SK-N-DZ (cell line): ENCODE data around the gene NUP62. TPM values are rescaled to one million over a fixed set of nuclear protein-coding genes. Genes with fewer than 3 reads are reported as not detected.
"Not testable (repeated sequence)": the region's sequence is repeated elsewhere in the genome, so short reads cannot be mapped to it uniquely, and the experiment has no call there.

Experiments used
- DNase-seq: peaks from one replicate; pipeline ENCODE4 v3.0.0-alpha.2; 2015; ENCODE audit warnings: low spot score
- polyA plus RNA-seq, 2 experiments: library from polyadenylated mRNA; depleted of rRNA; stranded (reverse); fragments of >200 nt; gene quantifications; 2 replicates each; pipeline ENCODE4 v1.2.3, GENCODE V29; 2014

NUP62 gene, protein sequence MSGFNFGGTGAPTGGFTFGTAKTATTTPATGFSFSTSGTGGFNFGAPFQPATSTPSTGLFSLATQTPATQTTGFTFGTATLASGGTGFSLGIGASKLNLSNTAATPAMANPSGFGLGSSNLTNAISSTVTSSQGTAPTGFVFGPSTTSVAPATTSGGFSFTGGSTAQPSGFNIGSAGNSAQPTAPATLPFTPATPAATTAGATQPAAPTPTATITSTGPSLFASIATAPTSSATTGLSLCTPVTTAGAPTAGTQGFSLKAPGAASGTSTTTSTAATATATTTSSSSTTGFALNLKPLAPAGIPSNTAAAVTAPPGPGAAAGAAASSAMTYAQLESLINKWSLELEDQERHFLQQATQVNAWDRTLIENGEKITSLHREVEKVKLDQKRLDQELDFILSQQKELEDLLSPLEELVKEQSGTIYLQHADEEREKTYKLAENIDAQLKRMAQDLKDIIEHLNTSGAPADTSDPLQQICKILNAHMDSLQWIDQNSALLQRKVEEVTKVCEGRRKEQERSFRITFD
- polyA plus RNA-seq (2014; cell fraction: cytosol; rRNA removed): 61.4 and 63.4 TPM in 2 replicates
- polyA plus RNA-seq (2014; cell fraction: nucleus; rRNA removed): 19.8 and 22.5 TPM in 2 replicates

- DNase-seq: peak; percentile 89
Observed at GRCh38 chr19:49929121-49929610, at the start of gene NUP62, which contains the start of gene ATF5. Gene NUP62 (minus strand): TSS chr19:49929504. CDS start chr19:49909807, 19,697 bp downstream. Gene ATF5 (plus strand): TSS chr19:49929205. CDS start chr19:49930851, 1,646 bp downstream.

- no peak for DNase-seq
Observed at GRCh38 chr19:49978324-49978723, 49.0 kb upstream of the NUP62 start.

GRCh38 chr19:49977881-49978280, 48.6 kb upstream of the NUP62 start:
- no peak for DNase-seq

DNA sequence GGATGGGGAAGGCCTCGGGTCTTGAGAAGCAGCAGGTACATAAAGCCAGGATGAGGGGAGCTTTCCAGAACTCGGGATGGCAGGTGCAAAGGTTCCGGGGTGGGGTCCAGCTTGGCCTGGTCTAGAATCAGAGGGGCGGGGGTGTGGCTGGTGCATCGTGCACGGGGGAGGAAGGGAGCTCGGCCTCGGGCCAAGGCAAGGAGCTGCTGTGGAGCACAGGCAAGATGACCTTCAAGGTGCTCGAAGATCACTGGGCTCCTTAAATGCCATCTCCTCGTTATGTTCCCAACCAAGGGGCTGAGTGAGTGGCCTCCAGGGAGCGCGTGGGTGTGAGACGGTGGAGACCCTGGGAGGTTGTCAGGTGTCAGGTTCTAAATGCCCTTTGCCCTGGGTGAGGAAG, 47.8 kb upstream of the NUP62 start:
- DNase-seq: no peak

DNA sequence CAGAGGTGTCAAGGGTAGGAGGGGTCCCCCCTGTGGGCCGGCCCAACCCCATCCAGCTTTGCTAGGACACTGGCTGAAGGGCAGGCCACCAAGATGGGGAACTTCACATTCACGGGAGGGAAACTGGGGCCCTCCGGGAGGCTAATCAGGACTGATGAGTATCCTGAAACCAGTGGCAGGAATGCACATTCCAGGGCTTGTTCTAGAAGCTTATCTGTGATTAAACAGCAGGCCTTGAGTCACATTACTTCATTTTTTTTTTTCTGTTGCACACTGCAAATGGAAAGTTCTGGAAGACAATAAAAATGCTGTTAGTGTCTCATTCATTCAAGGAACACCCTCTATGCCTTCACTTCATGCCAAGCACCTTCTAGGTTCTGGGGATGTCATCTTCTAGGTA, 47.2 kb upstream of the NUP62 start:
- DNase-seq: no peak

GRCh38 chr19:49975051-49975450, 45.7 kb upstream of the NUP62 start:
- no peak for DNase-seq

DNA sequence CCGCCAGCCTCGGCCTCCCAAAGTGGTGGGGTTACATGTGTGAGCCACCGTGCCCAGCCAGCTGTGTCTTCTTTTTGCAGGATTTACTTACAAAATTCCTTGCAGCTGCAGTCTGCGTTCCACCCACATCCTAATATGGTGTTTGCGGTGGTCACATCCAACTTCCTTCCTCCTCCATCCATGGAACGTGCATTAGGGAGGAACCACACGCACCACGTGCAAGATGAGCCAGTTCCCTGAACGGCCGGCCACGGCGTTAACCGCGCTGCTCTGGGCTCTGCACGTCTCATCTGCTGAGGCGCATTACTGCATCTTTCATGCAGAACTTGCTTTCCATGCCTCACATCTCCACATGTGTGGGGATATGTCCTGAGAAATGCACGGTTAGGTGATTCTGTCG, 44.7 kb upstream of the NUP62 start:
- no peak for DNase-seq

DNA sequence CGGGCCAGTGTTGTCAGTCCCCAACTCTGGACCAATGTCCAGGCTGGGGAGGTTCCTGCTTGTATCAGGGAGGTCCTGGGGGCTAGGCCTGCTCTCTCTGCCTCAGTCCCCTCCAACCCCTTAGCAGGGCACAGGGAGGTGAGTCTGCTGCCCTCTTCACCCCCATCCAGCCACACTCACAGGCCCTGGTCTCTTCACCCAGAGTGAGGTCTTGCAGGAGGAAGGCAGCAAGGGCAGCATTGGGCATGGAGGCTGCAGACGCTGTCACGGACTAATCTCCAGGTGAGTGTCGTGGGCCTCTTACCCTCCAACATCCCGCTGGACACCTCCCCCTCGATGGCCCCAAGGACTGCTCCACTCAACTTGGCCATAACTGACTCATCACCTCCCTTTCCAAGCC, 43.5 kb upstream of the NUP62 start:
- no peak for DNase-seq

DNA sequence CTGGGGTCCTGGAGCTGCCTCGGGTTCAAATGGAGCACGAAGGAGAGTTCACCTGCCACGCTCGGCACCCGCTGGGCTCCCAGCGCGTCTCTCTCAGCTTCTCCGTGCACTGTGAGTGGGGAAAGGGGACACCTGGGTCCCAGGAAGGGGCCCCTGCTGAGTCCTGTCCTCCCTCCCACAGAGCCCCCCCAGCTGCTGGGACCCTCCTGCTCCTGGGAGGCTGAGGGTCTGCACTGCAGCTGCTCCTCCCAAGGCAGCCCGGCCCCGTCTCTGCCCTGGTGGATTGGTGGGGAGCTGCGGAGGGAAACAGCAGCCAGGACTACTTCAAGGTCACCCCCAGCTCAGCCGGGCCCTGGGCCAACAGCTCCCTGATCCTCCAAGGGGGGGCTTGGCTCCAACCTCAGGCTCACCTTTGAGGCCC, 42.7 kb upstream of the NUP62 start:
- DNase-seq: no peak

DNA sequence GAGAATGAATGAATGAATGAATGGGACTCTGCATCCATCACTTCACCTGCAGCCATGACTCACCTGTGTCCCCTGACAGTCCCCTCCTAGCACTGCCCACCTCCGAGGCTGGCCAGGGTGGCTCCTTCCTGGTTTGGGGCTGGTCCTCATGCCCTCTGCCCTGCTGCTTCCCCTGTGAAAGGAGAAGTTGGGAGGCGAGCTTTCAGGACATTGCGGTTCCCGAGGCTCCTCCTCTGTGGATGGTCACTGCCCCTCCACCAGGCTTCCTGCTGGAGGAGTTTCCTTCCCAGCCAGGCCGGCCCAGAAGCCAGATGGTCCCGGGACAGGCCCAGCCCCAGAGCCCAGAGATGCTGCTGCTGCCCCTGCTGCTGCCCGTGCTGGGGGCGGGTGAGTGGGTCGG, 40.1 kb upstream of the NUP62 start:
- not testable (repeated sequence) for DNase-seq

DNA sequence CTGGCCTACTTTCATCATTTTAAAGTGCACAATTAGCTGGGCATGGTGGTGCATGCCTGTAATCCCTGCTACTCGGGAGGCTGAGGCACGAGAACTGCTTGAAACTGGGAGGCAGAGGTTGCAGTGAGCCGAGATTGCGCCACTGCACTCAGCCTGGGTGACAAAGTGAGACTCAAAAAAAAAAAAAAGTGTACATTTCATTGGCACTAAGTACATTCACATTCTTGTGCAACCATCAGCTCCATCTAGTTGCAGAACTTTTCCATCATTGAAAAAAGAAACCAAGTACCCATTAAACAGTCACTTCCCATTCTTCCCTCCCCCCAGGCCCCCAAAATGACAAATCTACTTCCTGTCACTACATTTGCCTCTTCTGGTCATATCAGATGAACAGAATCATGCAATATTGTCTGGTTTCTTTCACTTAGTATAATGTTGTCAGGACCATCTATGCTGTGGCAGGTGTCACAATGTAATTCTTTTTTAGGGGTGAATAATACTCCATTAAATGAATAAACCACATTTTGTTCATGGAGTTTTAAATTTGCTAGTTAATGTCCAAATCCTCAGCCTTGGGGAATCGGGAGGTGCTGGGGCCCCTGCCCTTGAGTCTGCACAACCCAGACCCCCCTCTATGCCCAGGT, 39.1 kb upstream of the NUP62 start:
- no peak for DNase-seq

- DNase-seq: not testable (repeated sequence)
Observed at GRCh38 chr19:49960980-49961379, 31.7 kb upstream of the NUP62 start, which contains the start of gene SIGLEC11. Gene SIGLEC11 (minus strand): TSS chr19:49961172. CDS start chr19:49961081, 91 bp downstream.

- DNase-seq: not testable (repeated sequence)
Observed at GRCh38 chr19:49959892-49960291, 30.6 kb upstream of the NUP62 start.

GRCh38 chr19:49958596-49958995, 29.3 kb upstream of the NUP62 start:
- DNase-seq: not testable (repeated sequence)

GRCh38 chr19:49958144-49958543, 28.8 kb upstream of the NUP62 start:
- DNase-seq: not testable (repeated sequence)

- DNase-seq: no peak
Observed at GRCh38 chr19:49957262-49957915, 28.1 kb upstream of the NUP62 start.

DNA sequence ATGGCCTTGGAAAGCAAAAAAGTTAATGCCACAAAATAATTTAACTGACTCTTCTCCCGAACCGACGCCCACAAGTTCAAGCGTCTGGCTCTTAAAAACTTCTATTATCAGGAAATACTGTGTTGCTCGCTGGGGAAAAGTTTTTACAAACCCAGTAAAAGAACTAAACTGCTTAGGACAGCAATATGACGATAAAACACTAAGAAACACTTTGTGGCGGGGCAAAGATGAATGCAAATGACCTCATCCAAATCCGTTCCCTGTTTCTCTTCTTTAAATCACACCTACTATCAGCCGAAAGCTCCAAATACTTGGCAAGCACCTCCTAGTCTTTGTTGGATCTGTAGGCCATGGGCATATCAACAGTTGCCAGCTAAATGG, 26.8 kb upstream of the NUP62 start:
- DNase-seq: no peak

DNA sequence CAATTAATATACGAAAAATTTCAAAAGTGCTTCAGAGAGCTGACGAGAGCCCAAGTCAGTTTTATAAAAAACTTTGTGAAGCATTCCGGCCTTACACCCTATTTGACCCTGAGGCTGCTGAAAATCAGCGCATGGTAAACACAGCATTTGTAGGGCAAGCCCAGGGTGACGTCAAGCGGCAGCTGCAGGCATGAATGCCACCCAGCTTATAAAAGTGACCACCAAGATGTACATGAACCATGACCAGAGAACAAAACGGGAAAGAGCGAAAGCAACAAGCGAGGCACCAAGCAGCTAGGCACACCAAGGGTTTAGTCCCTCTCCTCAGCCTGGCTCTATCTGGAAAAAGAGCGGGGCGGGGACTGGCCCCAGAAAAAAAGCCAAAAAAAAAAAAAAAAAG, 25.6 kb upstream of the NUP62 start:
- no peak for DNase-seq

- no peak for DNase-seq
Observed at GRCh38 chr19:49954092-49954829, 25.0 kb upstream of the NUP62 start.

DNA sequence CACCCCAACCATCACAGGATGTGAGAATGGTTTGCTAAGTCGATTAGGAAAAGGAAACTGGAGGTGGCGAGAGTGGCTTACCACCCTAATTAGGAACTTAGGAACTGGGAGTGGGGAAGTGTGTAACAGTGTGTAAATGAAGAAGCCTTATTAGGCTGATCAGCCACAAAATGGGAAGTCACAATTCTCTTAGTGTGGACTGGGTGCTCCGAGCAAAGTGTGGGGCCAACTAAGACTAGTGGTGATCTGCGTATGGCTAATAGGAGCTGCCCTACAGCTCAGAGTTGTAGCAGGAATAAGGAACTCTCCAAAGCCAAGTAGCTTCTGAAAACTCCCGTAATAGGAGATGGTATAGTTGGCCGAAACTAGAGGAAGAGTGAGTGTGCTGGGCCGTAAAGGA, 24.1 kb upstream of the NUP62 start:
- no peak for DNase-seq

DNA sequence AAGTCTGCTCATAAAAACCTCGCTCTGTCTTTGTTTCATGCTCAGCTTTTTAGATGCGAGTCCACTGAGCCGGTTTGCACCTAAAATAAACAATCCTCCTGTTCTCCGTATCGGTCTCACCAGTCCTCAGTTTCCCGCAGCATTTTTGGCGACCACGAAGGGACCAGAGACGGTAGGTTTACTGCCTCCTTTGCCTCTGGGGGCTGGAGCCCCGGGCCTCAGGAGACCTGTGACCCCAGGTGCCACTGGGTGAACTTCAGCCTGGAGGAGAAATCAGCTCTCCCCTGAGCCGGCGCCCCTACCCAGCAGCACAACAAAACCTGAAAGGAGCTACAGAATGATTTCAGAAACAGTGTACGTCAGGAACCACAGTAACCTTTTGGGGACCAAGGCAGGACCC, 23.6 kb upstream of the NUP62 start:
- no peak for DNase-seq
